Right forelimb (tissue), 1 donor: ENCODE measurements around the gene C10orf71.

Experiments used
- DNase-seq: peaks from one replicate; pipeline ENCODE4 v3.0.0-alpha.2; 2018

The C10orf71 gene

GRCh38 chr10:49273082-49273465, 25.9 kb upstream of the C10orf71 start:
- no peak for DNase-seq

DNA sequence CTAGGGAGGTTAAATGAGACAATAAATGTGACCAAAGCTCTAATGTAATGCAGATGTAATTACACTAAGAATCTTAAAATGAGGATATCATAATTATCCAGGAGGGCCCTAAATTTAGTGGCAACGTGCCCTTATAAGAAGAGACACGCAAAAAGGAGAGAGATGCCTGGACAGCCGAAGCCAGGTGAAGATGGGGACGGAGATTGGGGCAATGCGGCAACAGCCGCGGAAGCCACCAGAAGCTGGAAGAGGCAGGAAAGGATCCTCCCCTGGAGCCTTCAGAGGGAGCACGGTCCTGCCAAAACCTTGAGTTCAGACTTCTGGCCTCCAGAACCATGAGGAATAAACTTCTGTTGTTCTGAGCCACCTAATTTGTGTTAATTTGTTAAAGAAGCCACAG, 25.3 kb upstream of the C10orf71 start:
- no peak for DNase-seq

DNA sequence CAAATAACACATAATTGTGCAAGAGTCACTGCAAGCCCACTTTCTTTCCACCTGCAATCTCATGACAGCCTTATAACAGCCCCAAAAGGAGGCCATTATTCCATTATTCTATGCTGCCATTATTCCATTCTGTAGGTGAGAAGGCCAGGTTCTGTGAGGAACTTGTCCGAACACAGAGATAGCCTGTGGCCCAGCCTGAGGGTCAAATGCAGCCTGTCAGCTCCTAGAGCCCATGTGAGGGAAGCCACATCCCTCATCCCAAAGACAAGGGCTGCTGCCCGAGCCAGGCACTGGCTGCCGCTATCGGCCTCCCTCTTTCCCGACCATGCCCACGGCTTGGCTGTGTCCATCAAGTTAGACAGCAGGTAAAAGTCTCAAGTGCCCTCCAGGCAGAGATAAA, 24.1 kb upstream of the C10orf71 start:
- DNase-seq, result no peak

DNA sequence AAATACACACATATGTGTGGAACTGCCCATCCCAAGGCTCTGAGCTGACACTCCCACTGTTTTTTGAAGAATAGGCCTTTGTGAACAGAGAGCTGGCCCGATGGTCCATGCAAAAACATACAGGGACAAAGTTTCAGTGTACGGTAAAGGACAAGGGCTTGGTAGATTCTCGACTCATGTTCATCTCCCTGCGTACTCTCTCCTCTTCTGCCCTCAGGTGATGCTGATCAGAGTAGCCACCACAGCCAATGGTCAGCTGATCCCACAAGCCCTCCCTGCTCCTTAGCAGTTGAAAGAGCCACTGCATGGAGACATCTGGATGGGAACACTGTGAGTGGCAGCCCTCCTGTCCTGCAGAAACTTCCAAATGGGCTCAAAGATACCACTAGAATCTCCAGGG, 23.1 kb upstream of the C10orf71 start:
- DNase-seq, result no peak

DNA sequence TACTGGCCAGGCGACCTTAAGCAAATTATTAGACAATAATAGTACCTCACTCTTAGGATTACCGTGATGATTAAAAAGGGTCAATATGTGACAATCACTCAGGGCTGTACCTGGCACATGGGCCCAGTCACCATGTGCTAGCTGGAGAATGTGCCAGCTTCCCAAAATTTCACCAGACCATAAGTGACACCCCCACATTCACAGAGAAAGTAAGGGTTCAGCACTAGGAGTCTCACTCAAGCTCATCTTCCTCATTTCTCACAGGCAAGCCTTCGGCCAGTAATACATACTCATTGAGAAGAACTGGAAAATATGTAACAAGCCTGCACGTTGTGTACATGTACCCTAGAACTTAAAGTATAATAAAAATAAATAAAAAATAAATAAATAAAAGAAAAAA, 22.4 kb upstream of the C10orf71 start:
- no peak for DNase-seq

DNA sequence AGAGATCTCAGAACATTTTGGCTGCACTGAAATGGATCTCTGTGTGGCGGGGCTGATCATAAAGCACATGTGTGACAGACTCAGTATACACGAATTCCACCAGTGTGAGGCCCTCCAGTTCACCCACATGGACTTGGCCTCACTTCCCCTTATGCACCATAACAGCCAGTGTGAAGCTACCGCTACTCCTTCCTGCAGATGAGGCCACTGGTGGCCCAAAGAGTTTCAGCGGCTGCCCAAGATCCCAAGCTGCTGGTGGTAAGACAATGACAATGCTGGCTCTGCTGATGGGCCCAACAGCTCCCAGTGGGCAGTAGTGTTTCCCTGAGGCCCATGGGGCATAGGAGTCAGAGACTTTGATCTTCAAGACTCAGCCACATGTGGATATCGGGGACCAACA, 21.0 kb upstream of the C10orf71 start:
- no peak for DNase-seq

DNA sequence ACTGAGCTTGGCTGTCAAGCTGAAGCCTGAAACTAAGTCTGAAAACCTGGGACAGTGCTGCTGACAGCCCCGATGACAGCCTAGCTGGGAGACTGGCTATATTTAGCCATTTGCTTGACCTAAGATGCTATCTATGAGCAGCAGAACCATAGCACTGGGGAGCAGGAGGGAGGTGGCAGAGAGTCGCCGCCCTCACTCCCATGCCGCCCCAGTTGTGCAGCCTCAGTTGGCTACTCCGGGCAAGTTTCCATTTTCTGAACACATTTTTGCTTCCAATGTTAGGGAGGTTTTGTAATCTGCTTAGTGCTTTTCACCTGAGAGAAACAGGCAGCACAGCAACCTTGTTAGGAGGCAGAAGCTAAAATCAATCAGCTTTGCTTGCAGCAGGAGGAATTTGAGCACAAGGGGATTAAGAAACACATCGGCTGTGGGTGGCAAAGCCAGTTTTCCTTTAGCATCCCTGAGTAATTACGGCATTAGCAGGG, 20.4 kb upstream of the C10orf71 start:
- DNase-seq, result no peak

DNA sequence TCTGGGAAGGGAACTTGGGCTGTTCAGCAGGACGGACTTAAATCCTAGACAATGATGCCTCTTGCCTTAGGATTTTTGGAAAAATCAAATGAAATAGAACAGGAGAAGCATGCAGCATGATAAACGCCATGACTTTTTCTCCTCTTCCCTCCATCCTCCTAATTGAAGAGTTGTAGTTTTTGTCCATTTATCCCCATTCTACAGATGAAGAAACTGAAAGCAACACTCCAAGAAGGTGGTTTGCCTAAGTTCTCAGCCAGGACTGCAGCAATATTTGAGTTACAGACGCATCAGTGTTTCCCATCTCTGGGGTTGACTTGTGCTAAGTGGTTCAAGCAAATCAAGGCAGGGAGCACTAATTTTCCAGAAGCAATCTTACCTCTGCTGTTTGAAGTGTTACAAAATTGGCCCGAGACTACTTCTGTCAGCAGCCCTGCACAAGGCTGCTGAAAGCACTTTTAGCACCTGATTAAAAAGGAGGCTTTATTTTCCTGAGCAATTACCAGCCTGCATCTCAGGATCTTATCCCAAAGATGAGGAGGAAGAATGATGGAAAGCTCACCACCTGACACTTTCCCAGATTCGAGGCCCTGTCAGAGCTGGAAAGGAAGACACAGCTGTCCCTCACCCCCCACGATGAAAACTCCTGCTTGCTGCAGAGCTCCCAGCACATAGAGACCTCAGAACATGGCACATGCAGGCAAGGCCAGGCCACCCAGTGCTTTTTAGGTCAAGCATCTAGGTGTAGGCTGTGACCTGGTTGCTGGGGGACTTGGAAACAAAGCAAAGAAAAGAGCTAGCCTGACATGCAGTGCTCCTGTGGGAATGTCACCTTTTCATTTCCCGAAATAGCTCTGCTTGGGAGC, 19.7 kb upstream of the C10orf71 start:
- no peak for DNase-seq

DNA sequence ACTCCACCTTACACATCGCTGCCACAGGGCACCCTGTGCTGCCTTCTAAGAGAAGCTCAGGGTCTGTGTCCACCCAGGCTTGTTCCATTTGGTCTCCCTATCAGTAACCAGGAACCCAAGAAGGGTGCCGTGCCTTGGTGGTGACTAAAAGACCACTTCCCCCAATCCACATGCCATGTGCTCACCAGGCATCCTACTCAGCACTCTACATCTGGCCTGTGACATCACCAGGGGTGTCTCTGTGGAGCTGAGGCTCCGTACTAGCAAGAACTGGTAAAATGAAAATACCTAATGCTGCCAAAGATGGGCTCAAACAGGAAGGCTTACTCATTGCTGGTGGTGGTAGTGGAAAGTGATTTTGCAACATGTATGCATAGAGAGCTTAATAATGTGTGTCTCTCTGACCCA, 19.0 kb upstream of the C10orf71 start:
- no peak for DNase-seq

GRCh38 chr10:49281461-49281860, 17.5 kb upstream of the C10orf71 start:
- DNase-seq, result no peak

- DNase-seq, result no peak
Measured at GRCh38 chr10:49282306-49282705, 16.7 kb upstream of the C10orf71 start.

- DNase-seq, result no peak
Measured at GRCh38 chr10:49282879-49283341, 16.1 kb upstream of the C10orf71 start.

GRCh38 chr10:49283491-49283890, 15.5 kb upstream of the C10orf71 start:
- DNase-seq, result no peak

DNA sequence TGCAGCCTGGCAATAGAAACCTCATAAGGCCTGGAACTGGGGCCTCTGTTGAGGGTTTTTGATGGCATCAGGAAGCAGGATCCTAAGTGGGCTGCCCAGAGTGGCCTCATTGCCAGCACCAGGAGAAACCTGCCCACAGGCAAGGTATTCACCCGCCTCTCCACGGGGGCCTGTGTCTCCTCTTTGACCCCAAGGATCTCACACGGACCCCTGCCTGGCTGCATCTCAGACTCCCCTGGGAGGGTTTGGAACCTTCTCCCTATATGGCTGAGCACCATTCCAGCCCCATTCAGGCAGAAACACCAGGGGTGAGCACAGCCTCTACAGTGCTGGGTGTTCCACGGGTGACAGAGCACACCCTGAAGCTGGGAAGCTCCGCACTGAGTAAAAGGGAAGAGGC, 14.6 kb upstream of the C10orf71 start:
- DNase-seq, result no peak

- DNase-seq, result no peak
Measured at GRCh38 chr10:49285232-49285631, 13.7 kb upstream of the C10orf71 start.

DNA sequence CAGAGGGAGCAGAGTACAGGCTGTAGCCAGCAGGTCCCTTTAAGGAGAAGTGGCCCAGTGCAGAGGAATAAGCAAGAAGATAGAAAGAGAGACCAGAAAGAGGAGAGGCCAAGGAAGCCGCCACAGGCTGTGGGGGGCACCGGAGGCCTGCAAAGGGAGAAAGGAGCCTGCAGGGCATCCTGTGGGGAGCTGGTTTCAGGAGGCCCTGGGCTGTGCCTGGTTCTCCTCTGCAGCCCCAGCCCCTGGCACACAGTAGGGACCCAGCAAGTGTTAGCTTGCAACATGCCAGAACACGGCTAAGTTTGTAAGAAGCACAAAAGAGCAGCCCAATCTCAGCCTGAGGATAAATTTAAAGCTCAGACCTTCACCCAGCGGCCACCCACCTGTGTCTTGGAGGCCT, 12.3 kb upstream of the C10orf71 start:
- DNase-seq, result no peak

DNA sequence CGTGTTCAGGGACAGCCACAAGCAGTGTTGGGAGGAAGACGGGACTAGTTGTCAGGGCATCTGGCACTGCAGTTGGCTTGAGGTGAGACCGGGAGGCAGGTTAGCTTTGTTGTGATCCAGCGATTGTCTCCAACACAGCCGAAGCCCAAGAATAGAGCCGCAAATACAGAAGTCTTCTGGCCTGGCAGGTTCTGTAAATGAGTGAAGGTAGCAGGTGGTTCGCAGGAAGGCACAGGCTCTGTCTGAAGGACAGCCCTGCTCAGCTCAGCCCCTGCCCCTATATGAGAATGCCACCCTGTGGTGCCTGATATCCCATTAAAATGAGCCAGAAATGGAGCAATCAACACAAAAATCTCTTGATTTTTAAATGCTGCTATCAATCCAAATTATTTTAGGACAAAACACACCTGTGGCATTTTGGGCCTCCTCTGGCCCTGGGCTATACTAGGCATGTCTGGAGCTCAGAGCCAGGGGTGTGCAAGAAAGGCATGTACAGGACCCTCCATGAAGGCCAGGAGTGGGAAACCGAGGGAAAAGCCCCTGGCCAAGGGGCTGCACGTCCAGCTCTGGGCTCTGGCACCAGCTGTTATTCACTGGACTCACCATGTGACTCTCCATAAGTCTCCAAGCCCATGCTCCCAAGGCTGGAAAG, 11.2 kb upstream of the C10orf71 start:
- no peak for DNase-seq

- no peak for DNase-seq
Measured at GRCh38 chr10:49288341-49289065, 10.5 kb upstream of the C10orf71 start.

DNA sequence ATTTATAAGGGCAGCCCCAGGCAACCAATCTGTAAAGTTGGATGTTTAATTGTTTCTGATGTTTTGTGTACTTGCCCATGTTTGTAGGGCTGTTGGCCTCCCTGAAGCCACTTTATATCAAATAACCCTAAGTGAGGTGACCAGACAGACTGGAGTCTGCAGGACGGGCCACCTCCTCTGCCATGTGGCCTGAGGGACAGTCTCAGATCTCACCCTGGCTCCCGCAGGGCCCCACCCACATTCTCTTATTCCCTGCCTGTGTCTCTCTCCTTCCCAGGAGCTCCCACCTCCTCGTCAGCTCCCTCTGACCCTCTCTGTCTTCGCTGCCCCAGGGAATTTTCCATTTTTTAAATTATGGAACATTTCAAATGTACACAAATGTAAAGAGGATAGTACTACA, 9.5 kb upstream of the C10orf71 start:
- no peak for DNase-seq

DNA sequence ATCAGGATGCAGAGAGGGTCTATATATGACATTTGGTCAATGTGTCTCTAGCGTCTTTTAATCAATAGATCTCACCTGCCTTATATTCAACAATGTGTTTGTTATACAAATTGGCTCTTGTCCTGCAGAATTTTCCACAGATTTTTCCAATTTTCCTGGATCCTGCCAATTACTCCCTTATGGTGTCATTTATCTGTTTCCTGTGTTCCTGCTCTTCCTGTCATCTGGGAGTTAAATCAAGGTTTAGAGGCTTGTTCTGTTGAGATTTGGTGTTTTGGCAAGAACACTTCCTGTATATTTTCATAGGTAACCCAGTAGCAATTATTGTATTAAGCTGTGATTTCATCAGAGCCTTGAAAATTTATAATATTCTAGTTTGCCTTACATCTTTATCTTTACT, 8.8 kb upstream of the C10orf71 start:
- DNase-seq, result no peak

DNA sequence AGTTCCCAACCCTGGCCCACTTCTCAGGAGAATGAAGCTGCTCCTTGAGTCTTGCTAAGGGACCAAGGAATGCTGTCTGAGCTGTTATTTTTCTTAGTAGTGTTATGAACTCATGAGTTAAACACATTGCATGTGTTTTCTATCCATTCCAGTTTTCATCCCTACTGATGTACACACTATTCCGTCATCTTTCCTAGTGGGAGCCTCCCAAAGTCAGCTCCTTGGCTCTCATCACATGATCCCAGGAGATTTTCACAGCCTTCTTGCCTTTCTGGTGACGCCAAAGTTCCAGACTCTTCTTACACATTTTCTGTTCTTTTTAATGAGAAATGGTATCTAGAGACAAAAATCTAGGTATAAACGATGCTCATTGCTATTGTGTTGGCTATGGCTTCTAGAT, 8.4 kb upstream of the C10orf71 start:
- no peak for DNase-seq

GRCh38 chr10:49292565-49293207, 6.3 kb upstream of the C10orf71 start:
- no peak for DNase-seq

GRCh38 chr10:49293208-49293603, 5.8 kb upstream of the C10orf71 start:
- no peak for DNase-seq
